RCC 7860 (cell line): ENCODE results near the gene NOVA1.
"Not testable (repeated sequence)": the region's sequence is repeated elsewhere in the genome, so short reads cannot be mapped to it uniquely, and the experiment has no call there.

Source experiments
- DNase-seq: peaks from one replicate; pipeline ENCODE4 v3.0.0-alpha.2; 2015; ENCODE audit warnings: low spot score
- FAIRE-seq: peaks from 2 replicates; lab custom pipeline; 2012; peaks lifted over from hg19 to GRCh38; lab: Jason Lieb, UNC

The NOVA1 gene, protein sequence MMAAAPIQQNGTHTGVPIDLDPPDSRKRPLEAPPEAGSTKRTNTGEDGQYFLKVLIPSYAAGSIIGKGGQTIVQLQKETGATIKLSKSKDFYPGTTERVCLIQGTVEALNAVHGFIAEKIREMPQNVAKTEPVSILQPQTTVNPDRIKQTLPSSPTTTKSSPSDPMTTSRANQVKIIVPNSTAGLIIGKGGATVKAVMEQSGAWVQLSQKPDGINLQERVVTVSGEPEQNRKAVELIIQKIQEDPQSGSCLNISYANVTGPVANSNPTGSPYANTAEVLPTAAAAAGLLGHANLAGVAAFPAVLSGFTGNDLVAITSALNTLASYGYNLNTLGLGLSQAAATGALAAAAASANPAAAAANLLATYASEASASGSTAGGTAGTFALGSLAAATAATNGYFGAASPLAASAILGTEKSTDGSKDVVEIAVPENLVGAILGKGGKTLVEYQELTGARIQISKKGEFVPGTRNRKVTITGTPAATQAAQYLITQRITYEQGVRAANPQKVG

DNA sequence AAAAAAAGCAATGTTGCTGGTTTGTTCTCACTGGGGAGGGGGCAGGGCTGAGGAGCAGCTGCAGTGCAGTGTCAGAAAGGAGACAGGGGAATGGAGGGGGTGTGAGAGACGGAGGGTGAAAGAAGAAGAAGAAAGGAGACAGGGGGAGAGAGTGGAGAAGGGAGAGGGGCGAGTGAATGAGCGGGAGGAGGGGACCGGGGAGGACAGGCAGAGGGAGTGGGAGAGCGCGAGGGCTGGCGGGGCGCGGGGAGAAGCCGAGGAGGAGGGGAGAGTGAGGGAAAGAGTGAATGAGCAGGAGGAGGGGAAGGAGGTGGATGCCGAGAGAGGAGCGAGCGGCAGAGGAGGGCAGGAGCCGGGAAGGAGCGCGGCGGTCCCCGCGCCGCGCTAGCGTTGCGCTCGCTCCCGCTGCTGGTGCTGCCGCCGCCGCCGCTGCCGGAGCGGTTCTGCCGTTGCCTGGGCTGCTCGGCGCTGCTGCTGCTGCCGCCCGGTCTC lies at the start of gene NOVA1:
Gene NOVA1, minus strand, starts transcription at position 445 of the 492 bp plus-strand sequence. CDS start 597 bp downstream, outside the sequence.
- no peak for DNase-seq
- FAIRE-seq: no peak

DNA sequence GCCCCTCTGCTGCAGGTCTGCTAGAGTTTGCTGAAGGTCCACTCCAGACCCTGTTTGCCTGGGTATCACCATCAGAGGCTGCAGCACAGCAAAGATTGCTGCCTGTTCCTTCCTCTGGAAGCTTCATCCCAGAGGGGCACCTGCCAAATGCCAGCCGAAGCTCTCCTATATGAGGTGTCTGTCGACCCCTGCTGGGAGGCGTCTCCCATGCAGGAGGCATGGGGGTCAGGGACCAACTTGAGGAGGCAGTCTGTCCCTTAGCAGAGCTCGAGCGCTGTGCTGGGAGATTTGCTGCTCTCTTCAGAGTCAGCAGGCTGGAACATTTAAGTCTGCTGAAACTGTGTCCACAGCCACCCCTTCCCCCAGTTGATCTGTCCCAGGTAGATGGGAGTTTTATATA lies 47.2 kb upstream of the NOVA1 start:
- not testable (repeated sequence) for DNase-seq, FAIRE-seq

DNA sequence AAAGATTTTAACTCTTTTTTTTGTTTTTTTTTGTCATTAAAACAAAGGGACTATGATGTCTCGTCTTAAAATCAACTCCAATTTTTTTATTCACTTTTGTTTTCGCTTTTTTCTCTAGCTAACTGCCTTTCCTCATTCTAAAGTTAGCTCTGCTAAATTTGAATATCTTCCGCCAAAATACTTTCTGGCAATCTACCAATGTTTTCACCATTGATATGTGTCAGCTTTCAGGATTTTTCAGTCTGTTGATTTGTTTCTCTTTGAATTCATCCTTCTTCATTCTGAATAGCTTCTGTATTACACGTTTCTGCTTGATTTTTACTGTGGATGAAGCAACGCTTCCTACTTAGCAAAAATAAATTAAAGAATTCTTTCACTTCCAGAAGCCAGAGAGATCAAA lies 38.7 kb upstream of the NOVA1 start:
- no peak for DNase-seq
- no peak for FAIRE-seq

DNA sequence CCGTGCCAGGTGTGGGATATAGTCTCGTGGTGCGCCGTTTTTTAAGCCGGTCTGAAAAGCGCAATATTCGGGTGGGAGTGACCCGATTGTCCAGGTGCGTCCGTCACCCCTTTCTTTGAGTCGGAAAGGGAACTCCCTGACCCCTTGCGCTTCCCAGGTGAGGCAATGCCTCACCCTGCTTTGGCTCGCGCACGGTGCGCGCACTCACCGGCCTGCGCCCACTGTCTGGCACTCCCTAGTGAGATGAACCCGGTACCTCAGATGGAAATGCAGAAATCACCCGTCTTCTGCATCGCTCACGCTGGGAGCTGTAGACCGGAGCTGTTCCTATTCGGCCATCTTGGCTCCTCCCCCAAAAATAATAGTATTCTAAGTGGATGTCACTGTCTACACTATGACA lies 37.1 kb upstream of the NOVA1 start:
- not testable (repeated sequence) for FAIRE-seq

DNA sequence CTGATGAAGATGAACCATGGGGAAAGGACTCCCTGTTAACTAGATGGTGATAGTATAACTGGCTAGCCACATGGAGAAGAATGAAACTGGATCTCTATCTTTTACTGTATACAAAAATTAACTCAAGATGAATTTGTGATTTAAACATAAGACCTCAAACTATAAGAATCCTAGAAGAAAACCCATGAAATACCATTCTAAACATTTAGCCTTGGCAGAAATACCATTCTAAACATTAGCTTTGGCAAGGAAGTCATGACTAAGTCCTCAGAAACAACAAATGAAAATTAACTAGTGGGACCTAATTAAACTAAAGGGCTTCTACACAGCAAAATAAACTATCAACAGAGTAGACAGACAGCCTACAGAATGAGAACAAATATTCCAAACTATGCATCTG lies 28.4 kb upstream of the NOVA1 start:
- DNase-seq (no peak), FAIRE-seq (no peak)

More for the DNA sequence above, 37.1 kb upstream of the NOVA1 start:
- not testable (repeated sequence) for DNase-seq

DNA sequence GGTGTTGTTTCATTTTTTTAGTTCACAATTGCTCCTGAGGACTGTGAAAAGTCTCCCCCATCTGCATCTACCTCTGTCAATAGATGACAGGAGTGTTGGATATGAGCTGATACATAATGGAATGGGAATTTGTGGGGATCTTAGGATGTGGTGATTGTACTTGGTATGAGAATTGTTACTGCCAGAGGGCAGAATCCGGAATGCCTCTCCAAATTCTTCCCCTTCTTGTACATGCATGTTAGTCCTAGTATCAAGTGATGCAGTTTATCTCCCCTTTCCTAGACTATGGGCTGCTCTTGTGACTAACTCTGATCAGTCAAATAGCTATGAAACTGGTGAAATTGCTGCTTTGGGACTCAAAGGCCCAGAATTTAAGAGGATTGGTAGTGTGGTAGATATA lies 24.8 kb upstream of the NOVA1 start:
- FAIRE-seq (no peak), DNase-seq (no peak)

DNA sequence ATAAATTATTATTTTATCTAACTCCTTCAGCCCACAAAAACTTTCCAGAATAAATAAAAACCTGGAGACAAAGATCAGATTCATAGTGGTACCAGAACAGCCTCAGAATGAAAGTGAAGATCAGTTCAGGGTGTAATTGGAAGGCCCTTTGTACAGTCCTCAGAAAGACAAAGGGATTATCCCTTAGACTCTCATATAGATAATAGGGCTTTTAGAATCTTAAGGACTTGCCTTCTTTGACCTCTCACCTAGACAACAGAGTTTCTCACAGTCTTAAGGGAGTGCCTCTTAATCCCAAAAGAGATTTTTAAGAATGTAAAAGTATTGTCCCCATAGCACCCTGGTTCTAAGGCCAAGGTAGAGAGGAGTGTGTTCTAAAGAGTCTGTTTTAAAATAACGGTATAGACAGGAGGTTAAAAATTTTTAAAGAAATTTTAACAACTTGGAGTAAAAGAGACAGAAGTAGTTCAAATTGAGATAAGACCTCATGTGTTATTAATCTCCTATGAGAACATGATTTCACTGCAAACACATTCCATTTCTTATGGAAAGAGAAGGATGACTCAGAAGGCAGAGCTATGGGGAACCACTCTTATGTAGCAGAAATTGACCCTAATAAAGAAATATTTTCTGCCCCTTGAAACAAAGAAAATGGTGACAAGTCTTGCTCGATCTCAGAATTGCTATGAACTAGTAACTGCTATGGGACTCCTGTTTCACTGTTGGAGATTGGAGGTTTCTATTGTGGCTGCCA lies 24.2 kb upstream of the NOVA1 start:
- DNase-seq: no peak
- no peak for FAIRE-seq

DNA sequence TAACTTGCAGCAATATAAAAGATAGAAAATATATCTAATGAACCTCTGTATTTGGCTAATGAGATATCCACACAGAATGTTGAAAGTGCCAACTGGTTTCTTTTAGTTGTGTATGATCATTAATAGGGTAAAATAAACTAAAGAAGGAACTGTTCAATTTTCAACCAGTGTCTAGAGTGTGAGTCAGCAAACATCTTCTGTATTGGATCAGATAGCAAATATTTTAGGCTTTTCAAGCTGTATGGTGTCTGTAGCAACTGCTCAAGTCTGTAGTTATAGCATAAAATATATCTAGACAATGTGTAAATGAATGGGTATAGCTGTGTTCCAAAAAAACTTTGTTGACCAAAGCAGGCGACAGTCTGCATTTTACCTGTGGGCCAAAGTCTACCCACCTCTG lies 23.5 kb upstream of the NOVA1 start:
- no peak for DNase-seq
- FAIRE-seq: no peak

DNA sequence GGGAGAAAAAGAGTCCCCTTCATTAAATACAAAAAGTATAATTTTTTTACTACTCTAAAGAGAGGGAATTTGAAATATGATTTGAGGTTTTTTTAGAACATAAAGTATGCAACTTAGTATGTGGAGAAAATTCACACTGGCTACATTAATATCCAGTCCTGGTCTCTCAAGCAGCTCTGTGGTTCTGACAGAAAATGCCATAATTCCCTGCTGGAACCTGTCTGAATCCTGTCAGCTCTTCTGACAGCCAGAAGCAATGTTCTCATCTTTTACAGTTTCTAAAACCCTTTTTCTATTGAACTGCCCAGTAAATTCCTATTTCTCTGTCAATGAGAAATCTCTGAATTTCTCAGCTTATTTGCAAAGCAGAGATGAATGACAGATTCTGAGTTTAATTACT lies 13.4 kb upstream of the NOVA1 start:
- DNase-seq (no peak), FAIRE-seq (no peak)

DNA sequence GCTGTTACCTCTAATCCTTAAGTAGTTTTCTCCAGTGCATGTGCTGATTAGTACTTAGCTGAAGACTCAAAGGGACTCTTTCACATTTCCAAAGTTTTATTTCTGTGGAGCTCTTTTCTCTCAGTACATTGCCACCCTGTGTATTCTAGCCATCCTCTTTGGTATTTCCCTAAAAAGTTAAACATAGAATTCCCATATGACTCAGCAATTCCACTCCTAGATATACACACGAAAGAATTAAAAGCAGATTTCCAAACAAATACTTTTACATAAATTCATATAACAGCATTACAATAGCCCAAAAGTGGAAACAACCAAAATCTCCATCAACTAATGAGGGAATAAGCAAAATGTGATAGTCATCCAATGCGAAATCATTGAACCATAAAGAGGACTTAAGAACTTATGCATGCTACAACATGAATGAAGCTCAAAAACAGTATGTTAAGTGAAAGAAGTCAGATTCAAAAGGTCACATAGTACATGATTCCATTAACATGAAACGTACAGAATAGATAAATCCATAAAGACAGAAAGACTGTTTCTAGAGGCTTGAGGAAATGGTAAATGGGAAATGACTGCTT lies 9.0 kb upstream of the NOVA1 start:
- DNase-seq (no peak), FAIRE-seq (no peak)

DNA sequence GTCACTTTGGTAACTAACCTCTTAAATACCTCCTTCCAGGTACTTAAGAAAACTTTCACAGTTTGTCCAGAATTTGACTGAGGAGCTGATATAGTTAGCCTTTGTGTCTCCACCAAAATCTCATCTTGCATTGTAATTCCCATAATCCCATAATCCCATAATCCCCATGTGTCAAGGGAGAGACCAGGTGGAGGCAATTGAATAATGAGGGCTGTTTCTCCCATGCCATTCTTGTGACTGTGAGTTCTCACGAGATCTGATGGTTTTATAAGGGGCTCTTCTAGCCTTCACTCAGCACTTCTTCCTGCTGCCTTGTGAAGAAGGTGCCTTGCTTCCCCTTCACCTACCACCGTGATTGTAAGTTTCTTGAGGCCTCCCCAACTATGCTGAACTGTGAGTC lies 7.8 kb upstream of the NOVA1 start:
- FAIRE-seq (no peak), DNase-seq (no peak)

DNA sequence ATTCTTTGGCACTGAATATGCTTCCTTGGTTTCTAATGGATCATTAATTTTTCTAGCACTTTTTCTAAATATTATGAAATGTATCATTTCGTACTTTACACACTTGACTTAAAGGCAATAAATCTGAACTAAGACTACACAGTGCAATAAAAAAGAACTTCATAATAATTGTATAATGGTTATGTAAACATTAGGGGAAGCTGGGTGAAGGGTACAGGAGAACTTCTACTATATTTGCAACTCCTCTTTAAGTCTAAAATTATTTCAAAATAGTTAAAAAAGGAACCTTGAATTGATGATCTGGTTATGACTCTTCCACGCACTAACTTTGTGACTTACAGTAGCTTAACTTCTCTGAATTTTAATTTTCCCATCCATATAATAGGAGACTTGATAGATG lies 5.1 kb upstream of the NOVA1 start:
- FAIRE-seq (no peak), DNase-seq (no peak)

DNA sequence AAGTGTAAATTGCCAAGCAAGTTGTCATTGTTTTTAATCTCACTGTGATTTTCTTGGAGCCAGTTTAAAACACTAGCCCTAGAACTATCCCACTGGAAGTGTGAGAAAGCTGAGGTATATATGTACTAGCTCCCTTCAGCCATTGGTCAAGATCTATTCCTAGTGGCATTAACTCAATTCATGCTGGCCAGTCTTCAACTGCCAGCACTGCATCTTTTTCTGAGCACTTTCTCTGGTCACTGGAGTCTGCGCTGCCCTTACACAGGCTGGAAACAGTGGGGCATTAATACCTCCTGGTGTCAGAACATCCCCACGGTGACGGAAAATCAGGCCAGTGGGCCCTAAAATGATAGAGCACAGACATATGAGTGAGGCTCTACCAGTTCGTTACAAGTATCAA lies 4.0 kb upstream of the NOVA1 start:
- DNase-seq: no peak
- no peak for FAIRE-seq

DNA sequence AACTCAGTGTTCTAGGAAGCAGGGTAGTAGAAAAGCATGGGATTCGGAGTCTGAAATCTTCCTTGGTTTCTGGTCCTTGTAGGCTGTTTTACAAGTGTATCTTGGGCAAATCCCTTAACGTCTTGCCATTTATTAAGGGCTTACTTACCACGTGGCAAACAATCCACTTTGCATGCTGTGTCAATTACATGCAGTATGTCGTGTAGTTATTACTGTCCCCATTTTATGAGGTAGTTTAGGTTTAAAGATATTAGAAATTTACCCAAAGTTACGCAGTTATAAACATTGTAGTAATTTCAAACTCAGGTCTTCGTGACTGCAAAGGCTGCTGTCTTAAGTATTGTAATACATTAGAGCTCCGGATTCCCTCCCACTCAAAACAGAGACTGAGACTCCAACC lies 1.5 kb upstream of the NOVA1 start:
- DNase-seq: no peak
- FAIRE-seq: no peak

DNA sequence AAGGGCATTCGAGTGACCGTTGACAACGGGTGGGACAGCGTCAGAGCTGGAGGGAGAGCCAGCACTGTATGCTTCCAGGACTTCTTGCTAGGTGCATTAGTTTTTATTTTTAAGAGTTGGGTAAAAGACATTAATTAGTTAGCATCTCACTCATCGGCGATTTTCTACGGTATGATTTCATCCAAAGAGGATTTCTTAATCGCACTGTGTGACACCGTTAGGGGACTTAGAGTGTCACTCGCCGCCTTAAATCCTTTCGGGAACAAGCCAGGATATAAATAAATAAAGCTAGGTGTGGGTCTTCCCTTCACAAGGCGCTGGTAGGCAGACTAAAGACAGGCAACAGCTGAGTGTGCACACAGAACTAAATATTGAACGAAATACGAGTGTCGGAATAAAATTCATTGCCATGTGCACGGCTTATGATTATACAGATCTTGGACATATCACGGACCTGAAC lies 869 bp upstream of the NOVA1 start:
- no peak for FAIRE-seq
- no peak for DNase-seq

DNA sequence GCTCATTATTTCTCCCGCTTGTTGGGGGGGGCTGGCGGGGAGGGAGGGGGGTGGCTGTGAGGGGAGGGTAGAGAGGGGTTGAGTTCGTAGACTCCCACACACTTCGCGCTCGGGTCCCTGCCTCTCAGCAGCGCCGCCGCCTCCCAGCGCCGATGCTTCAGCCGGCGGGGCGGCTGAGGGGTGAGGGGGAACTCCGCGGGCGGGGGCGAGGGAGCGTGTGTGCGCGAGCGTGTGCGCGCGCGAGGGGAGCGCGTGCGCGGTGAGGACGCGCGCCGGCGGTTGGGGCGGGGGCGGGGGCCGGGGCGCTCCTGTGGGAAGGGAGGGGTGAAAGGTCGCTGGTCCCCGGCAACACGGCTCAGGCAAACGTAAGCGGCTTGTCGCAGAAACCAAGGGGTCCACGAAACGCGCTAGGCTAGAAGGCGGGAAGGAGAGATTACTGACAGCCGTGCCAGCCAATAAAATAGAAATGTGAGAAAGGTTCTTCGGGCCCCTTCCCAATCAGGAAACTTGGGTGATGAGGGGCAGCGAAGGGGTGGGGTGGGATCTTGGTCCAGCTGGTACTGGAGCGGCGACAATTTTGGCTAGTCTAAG lies 343 bp upstream of the NOVA1 start:
- no peak for FAIRE-seq
- no peak for DNase-seq

DNA sequence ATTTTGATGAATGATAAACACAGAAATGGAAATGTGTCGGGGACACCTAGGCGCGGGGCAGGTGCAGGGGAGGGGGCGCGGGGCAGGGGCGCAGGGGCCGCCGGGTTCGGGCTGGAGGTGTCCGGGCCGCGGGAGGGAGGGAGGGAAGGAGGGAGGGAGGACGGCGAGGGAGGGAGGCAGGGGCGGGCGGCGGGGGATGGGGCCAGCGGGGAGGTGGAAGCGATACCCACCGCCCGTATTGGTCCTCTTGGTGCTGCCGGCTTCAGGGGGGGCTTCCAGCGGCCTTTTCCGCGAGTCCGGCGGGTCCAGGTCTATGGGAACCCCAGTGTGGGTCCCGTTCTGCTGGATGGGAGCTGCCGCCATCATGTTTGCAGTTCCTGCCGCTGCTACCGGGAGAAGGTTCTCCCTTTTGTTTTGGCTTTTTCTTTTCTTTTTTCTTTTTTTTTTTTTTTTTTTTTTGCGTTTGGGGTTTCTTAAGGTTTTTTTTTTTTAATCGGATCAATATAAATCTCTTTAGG lies 703 bp downstream of the NOVA1 start:
- no peak for FAIRE-seq
- no peak for DNase-seq

DNA sequence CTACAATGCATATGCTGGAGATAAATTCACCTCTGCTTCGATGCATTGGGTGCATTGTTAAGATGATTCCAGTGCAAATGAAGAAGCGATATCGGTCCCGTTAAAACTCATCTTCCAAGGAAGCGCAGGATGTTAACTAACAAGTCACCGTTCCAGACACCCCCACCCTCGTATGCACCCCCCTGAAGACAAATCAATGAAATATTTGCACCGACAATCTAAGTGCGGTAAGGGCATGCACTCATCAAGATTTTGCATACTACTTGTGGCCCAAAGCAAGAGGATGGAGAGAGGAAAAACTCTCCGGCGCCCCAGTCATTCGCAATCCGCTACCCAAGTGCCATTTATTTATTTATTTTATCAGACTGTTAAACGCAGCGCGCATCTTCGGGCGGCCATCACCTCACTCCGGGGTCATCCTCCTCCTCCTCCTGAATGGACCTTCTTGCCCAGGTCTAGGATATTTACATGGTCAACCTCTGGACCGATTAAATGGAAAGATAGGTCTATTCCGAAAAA lies 1.2 kb downstream of the NOVA1 start:
- DNase-seq (no peak), FAIRE-seq (no peak)

DNA sequence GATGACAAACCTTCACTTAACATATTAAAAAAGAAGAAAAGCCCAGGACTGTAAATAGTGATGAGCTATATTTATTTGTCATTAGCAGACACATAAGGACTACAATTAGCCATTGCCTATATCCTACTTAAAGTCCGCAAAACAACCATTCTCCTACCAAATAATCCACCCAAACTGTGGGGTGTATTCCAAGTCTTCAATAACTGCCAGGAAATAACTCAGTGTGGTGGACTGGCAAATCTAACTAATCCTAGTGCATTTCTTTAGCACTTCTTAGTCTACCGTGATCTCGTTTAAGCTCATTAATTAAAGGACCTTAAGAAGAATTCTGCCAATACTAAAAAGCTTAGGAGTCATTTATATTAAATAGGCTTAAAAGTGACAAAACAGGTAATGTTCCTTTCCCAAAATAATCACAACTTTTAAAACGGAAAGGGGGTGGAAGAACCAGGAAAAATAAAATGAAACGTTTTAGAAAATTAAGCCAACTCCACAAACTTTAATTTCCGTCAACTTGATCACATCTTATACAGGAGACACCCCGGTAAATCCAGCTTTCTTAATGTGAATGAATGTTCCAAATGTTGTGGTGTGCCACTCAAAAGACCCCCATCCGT lies 1.8 kb downstream of the NOVA1 start:
- DNase-seq: no peak
- FAIRE-seq: no peak
